ENCODE measurements around the gene PDE4D. TPM values are rescaled to one million over a fixed set of nuclear protein-coding genes. Genes with fewer than 3 reads are reported as not detected.

The PDE4D gene
- polyA plus RNA-seq, 10 donors, result 28.0 to 57.2 (median 38.6) TPM

GRCh38 chr5:58933891-58934628 is 959.5 kb downstream of the PDE4D start:
- DNase-seq, result no peak

- no peak for DNase-seq
Measured at GRCh38 chr5:58932057-58932612, 961.4 kb downstream of the PDE4D start.

- DNase-seq, result no peak
Measured at GRCh38 chr5:58930520-58930919, 963.0 kb downstream of the PDE4D start.

GRCh38 chr5:58929726-58930125 is 963.8 kb downstream of the PDE4D start:
- no peak for DNase-seq

GRCh38 chr5:58927938-58928337 is 965.6 kb downstream of the PDE4D start:
- no peak for DNase-seq

GRCh38 chr5:58927181-58927580 is 966.3 kb downstream of the PDE4D start:
- DNase-seq, result no peak

- DNase-seq, result no peak
Measured at GRCh38 chr5:58926541-58926935, 967.0 kb downstream of the PDE4D start.

GRCh38 chr5:58925627-58926540 is 967.6 kb downstream of the PDE4D start:
- DNase-seq, result peak in 2 of 3 donors; percentile 59 to 69

GRCh38 chr5:58924306-58924705 is 969.2 kb downstream of the PDE4D start:
- DNase-seq, result no peak

GRCh38 chr5:58923355-58923754 is 970.2 kb downstream of the PDE4D start:
- DNase-seq, result no peak

GRCh38 chr5:58922461-58923171 is 970.9 kb downstream of the PDE4D start:
- DNase-seq, result peak; percentile 69 to 88 (median 84)

GRCh38 chr5:58921159-58921558 is 972.4 kb downstream of the PDE4D start:
- DNase-seq, result no peak

- DNase-seq, result no peak
Measured at GRCh38 chr5:58919833-58920232, 973.7 kb downstream of the PDE4D start.

Data from muscle of back (tissue), 11 donors.